ENCODE results near the gene KLHL12.

Gene KLHL12

DNA sequence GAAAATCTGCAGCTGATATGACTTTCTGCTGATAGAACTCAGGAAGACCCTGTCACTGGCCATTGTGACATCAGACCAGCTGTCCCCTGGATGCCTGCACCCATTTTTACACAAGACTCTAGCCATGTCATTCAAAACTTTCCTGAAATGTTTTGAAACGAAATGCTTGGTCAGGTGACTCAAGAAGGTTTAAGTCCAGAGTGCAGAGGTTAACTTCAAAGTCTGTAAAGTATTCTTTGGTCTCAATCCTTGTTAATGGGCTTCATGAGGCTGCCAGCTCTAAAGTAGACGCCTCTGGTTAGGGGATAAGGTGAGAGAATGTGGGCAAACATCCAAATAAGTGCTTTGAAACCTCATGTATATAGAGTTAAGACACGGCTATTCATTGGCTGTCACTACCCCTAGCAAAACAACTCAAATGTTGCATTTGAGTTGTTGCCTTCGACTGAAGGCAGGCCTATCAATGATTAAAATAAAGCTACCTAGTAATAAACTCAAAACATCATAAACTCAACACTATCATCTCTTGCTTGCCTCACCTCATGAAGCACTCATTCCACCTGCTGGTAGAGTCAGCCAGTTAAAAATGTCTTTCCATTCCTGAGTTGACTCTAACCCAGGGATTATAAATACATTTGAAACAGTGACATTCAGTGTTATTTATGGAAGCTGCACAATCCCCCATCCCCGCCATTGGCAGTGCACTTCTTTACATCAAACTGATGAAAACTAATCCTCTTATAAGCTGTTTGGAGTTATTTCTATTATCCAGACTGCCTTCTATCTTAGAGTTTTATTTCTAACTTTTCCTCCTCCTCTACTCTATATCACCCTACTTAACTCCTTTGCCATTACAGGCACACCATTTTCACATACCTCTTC, 64.1 kb downstream of the KLHL12 start:
- no peak for DNase-seq
- Histone ChIP-seq H3K4me1 (no peaks in the 10 kb centered on the region), H3K27me3 (no peaks in the 10 kb centered on the region), H3K9me3 (no peaks in the 10 kb centered on the region), H3K4me3 (ENCODE audit: low read depth, low read length) (no peak overlapping the region), H3K36me3 (no peaks in the 10 kb centered on the region)
- TF ChIP-seq CTCF (IDR thresholded peaks at IDR 0.05; ENCODE audit: low read depth, low read length): no peak

DNA sequence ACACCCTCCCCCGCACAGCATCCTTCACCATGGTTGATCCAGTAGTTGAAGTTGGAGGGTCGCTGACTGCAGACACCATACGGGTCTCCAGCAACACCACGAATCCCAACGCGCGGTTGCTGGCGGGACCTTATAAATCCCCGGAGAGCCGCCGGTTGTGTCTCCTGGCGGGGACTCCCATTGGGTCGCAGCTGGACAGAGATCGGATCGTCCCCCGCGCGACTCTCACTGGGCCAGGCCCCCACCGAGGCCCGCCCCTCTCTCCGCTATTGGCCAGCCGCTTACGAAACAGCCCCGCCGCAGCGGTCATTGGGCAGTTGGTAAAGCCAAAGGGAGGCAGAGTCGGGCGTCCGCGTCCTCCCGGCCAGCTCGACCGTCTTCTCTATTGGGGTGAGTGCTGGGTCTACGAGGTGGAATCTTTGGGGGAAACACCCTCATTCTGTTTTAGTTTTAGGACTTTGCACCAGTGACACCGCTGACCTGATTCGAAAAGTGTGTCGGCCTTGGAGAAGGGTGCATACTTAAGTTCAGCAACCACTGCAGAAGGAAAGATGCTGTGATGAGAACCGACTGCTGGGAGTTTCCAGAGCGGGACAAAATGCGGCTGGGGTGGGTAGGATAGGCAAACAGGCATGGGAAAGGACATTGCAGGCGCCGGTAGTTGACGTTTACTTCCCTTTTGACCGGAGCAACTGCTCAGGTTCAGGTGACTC, 65.5 kb downstream of the KLHL12 start:
- no peaks in the 10 kb centered on the region for H3K4me1 ChIP-seq
- no peaks in the 10 kb centered on the region for H3K9me3 ChIP-seq
- no peaks in the 10 kb centered on the region for H3K27me3 ChIP-seq
- TF ChIP-seq CTCF (IDR thresholded peaks at IDR 0.05; ENCODE audit: low read depth, low read length): no peak
- DNase-seq: peak; percentile 97
- peak overlapping the region; percentile 79 for H3K4me3 ChIP-seq (ENCODE audit: low read depth, low read length)
- H3K36me3 ChIP-seq: no peaks in the 10 kb centered on the region

DNA sequence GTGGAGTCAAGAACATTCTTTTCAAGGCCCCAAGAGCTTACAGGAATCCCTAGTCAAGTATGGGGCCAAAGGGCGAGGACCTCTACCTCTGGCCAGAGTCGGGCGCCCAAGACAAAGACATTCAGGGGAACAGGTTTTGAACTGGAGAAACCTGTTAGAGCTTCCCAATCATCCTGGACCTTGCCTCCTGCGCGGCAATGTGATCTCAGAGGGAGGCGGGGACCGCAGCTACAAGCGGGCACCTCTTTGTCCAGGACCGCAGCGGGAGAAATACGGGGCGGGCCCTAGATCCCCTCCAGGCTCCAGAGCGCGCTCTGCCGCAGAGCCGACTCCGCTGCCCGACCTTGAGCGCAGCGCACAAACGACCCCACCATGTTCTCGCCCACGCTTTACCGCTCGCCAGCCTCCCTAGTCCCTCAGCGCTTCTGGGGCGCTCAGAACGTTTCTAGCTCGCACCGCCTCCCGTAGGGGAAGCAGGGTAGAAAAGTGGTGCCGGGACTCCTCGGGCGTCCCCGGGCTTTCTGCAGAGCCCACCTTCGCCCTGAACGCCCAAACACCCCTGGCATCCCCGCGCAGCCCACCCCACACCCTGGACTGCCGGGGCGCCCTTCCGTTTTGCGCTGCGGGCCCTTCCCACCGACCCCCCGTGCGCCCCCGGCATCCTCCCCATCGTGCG, 66.2 kb downstream of the KLHL12 start:
- DNase-seq: peak; percentile 67
- Histone ChIP-seq H3K27me3 (no peaks in the 10 kb centered on the region), H3K4me3 (ENCODE audit: low read depth, low read length) (peak overlapping the region; percentile 79), H3K9me3 (no peaks in the 10 kb centered on the region), H3K4me1 (no peaks in the 10 kb centered on the region), H3K36me3 (no peaks in the 10 kb centered on the region)
- no peak for TF ChIP-seq CTCF (IDR thresholded peaks at IDR 0.05; ENCODE audit: low read depth, low read length)

- no peak overlapping the region for H3K4me3 ChIP-seq (ENCODE audit: low read depth, low read length)
- peak; percentile 12 for DNase-seq
- no peaks in the 10 kb centered on the region for H3K27me3 ChIP-seq
- H3K36me3 ChIP-seq: no peaks in the 10 kb centered on the region; the same call in 1 of the 2 replicates
- no peaks in the 10 kb centered on the region for H3K4me1 ChIP-seq
- no peak for TF ChIP-seq CTCF (IDR thresholded peaks at IDR 0.05; ENCODE audit: low read depth, low read length)
- no peaks in the 10 kb centered on the region for H3K9me3 ChIP-seq
Measured at GRCh38 chr1:202858789-202859414, 68.1 kb downstream of the KLHL12 start.

DNA sequence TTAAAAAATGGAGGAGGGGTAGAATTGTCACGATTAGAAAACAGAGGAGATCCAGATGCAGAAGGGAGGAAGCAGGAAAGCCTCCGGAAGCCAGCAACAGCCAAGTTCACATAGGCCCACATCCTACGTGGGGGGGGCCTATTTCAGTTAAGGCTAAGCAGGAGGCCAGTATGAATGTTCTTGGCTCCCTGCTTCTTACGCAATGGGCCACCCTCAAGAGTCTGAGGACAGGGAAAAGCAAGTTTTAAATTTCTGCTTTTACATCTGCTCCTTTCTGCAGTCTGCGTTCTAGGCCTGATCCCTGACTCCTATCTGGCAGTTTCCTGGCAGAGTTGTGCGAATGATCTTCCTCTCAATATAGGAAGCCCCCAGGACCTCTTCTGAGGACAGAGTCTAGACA, 68.7 kb downstream of the KLHL12 start:
- H3K27me3 ChIP-seq: no peaks in the 10 kb centered on the region
- H3K36me3 ChIP-seq: no peaks in the 10 kb centered on the region; the same call in 1 of the 2 replicates
- H3K9me3 ChIP-seq: no peaks in the 10 kb centered on the region
- H3K4me1 ChIP-seq: no peaks in the 10 kb centered on the region
- no peak for DNase-seq
- H3K4me3 ChIP-seq (ENCODE audit: low read depth, low read length): no peak overlapping the region
- no peak for TF ChIP-seq CTCF (IDR thresholded peaks at IDR 0.05; ENCODE audit: low read depth, low read length)
